Measurements from ENCODE around the gene KLF15.
"Not testable (repeated sequence)": the region's sequence is repeated elsewhere in the genome, so short reads cannot be mapped to it uniquely, and the experiment has no call there.

KLF15 gene

GRCh38 chr3:126346466-126346865 lies 10.7 kb downstream of the KLF15 start:
- DNase-seq (ENCODE audit: low read depth) = no peak

- DNase-seq (ENCODE audit: low read depth) = no peak
These were observed 11.4 kb downstream of the KLF15 start for GRCh38 chr3:126345641-126346460.

- no peak for DNase-seq (ENCODE audit: low read depth)
These were observed 12.0 kb downstream of the KLF15 start for GRCh38 chr3:126345231-126345630.

DNA sequence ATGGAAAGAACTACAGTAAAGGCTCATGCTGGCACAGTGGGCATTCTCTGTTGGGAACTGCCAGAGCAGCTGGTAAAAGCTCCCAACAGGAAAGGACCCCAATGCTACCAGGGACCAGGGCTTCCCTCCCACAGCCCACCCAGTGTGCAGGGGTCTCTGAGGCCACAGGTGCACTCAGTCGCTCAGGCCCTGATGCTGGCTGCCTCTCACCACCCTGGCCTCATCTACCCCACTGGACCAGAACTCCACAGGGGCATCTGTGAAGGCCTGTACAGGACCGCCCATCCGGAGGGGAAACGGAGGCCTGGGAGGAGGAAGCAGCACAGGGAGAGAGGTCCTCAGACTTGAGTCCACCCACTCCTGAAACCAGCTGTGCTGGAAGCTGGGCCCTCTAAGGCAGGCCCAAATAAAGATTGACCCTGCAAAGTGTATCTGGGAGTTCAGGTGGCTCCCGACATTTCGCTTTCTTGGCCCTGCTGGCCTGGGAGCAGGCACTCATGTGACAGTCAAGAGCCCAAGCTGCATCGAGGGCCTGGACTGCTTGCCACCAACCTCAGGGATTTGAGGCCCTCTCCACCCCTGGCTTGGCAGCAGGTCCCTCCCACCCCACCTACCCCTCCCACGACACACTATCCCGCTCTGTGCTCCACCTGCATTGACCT lies 12.7 kb downstream of the KLF15 start:
- DNase-seq (ENCODE audit: low read depth) = no peak

GRCh38 chr3:126343649-126344035 lies 13.6 kb downstream of the KLF15 start:
- DNase-seq (ENCODE audit: low read depth) = no peak

DNA sequence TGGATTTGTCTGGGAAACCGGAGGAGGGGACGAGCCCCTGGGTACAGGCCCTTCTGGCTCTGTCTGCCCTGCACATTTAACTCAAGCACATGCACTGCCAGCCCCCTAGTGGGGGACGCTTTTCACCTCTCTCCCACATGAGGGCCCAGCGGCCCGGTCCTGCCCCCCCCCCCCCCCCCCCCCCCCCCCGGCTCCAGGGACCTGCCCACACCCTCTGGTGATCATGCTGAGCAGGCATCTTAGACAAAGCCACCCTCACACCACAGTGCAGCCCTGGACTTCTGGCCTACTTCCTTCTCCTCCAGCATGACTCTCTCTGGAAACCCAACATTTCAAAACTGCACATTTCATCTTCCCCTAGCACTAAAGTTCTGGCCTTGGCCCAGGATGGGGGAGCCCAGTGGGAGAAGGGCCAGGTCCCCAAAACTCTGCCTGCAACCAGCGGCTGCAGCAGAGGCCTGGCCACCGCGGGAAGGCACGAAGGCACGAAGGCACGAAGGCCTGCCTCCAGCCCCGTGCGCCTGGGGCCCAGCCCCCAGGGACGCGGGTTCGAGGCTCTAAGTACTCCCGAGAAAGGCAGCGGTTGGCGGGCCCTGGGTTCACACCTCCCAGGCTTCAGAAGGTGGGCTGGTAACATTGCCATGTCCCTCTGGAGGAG lies 14.1 kb downstream of the KLF15 start:
- DNase-seq (ENCODE audit: low read depth) = no peak

DNA sequence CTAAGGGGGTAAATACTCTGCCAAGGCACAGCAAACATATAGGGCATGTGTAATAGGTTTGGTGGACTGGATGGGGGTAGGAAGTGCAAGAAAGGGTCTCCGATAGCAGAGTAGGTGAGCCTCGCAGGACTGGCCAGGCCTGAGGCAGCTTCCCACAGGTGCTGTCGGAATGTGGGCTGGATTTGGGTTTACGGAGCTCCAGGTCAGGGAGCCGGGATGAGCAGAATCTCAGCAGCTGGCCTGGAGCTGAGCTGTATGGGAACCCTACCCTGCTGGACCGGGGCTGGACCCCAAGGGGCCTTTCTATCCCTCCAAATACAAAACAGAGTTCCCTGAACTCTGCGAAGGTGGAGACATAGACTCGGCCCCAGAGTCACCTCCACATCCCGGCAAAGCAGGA lies 15.0 kb downstream of the KLF15 start:
- DNase-seq (ENCODE audit: low read depth) = no peak

DNA sequence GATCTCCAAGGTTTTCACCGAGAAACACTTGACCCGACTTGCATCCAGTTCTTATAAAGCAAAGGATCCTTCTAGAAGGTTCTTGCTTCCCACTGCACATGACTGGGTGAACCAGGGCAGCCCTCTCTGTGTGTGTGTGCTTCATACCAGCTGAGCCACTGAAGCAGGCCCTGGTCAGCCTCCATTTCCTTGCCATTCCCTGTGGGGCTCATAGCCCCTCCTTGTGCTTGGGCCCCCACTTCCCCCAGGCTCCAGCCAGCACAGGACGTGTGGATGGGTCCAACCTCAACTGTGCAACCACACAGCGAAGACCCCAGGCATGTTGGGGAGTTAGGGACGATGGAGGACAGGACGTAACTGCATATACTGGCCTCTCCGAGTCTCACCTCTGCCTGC lies 15.5 kb downstream of the KLF15 start:
- no peak for DNase-seq (ENCODE audit: low read depth)

DNA sequence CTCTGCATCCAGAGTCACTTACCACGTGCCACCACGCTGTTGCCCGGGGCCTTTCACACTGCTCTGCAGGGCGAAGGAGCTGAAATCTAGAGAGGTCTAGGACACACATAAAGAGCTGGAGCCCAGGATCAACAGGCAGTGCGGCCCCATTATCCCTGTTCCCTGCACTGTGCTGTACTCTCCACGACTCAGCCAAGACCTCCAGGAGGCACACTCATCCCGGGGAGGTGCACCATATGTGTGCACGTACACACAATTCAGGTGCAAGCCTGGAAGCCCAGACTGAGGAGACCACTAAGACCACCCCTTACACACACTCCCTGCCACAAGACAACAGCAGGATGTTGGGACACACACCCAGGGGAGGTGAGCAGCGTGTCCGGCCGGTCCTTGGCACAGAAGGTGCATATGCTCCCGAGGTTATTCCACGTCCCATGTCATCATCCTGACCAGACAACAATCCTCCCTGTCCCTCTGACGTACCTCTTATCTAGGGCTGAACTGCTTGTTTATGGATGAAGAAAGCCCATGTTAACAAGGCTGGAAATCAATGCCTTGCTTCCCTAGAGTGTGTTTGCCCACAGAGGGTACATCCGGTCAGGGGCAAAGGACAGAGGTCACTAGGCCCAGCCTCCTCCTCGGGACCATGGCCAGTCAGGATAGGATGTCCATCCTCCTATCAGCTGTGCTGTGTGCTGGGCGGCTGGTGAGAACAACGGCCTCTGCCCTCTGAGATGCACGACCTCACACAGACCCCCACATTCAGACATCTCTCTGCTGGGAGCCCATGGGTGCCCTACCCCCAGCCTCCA lies 16.1 kb downstream of the KLF15 start:
- no peak for DNase-seq (ENCODE audit: low read depth)

GRCh38 chr3:126340596-126340942 lies 16.6 kb downstream of the KLF15 start:
- DNase-seq (ENCODE audit: low read depth) = no peak

DNA sequence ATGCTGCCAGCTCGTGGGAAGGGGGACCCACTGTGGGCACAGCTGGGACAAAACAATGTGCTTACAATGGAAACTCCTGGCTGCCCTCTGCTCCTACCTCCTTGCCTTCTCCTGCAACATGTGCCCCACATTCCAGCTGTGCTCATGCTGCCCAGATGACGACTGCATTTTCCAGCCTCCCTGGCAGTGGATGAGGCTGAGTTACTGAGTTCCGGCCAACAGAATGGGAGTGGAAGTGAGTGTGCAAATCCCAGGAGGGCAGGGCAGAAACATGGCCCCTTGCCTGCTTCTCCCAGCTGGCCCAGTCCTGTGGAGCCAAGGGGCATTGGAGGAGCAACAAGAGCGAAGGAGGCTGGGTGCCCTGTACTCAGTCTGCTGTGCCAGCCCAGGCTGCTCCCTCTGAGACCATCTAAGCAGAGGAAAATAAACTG lies 17.1 kb downstream of the KLF15 start:
- DNase-seq (ENCODE audit: low read depth) = no peak

DNA sequence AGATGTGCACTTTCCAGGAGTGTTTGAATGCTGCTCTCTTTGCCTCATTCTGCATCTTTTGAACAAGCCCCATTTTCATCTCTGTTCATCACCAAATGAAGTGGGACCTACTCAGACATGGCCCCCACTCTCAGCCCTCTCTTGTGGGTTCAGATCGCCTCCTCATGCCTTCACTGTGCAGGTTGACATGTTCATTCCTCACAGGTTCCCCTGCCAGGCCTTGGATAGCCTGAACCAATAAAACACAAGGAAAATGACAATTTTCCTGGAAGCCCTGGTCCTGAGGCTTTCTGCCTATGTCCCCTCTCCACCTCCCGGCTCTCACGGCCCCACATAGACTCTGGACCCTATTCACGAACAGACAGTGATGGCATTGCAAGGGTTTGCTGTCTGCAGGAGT lies 17.7 kb downstream of the KLF15 start:
- no peak for DNase-seq (ENCODE audit: low read depth)

GRCh38 chr3:126338790-126339288 lies 18.4 kb downstream of the KLF15 start:
- no peak for DNase-seq (ENCODE audit: low read depth)

- DNase-seq (ENCODE audit: low read depth) = no peak
These were observed 19.1 kb downstream of the KLF15 start for GRCh38 chr3:126337980-126338651.

DNA sequence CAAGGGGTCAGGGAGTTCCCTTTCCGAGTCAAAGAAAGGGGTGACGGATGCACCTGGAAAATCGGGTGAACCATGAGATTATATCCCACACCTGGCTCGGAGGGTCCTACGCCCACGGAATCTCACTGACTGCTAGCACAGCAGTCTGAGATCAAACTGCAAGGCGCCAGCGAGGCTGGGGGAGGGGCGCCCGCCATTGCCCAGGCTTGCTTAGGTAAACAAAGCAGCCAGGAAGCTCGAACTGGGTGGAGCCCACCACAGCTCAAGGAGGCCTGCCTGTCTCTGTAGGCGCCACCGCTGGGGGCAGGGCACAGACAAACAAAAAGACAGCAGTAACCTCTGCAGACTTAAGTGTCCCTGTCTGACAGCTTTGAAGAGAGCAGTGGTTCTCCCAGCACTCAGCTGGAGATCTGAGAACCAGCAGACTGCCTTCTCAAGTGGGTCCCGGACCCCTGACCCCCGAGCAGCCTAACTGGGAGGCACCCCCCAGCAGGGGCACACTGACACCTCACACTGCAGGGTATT lies 25.3 kb downstream of the KLF15 start:
- not testable (repeated sequence) for DNase-seq (ENCODE audit: low read depth)

DNA sequence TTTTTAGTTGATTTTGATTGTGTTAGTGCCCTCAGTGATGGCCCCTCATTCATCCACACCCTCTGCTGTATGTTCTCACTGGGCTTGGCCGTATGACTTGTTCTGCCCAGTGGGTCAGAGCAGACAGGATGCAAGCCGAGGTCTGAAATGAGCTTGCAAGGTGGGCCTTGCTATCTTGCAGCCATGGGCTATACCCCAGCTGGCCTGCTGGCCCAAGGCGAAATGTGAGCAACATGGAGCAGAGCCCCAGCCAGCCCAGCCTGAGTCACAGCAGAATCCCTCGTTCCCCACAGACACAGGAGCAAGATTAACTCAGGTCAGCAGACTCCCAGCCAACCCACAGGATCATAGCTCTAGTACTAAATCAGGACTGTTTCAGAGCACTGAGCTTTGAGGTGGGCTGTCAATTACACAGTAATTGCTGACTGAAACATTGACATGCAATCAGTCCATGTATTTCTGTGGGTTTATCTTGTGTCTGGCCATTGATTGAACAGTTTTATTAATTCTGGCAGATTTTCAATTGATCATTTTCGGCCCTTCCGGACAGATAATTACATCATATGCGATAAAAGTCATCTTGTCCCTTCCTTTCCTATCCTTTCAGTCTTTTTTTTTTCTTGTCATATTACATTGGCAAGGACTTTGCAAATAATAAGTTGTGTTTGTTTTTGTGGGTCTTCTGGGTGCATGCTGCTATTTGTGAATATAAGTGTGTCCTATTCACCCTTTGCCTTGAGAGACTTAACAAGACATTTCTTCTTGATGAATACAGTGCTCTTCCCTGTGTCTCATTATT lies 27.1 kb downstream of the KLF15 start:
- DNase-seq (ENCODE audit: low read depth) = no peak

GRCh38 chr3:126326629-126327028 lies 30.6 kb downstream of the KLF15 start:
- no peak for DNase-seq (ENCODE audit: low read depth)

DNA sequence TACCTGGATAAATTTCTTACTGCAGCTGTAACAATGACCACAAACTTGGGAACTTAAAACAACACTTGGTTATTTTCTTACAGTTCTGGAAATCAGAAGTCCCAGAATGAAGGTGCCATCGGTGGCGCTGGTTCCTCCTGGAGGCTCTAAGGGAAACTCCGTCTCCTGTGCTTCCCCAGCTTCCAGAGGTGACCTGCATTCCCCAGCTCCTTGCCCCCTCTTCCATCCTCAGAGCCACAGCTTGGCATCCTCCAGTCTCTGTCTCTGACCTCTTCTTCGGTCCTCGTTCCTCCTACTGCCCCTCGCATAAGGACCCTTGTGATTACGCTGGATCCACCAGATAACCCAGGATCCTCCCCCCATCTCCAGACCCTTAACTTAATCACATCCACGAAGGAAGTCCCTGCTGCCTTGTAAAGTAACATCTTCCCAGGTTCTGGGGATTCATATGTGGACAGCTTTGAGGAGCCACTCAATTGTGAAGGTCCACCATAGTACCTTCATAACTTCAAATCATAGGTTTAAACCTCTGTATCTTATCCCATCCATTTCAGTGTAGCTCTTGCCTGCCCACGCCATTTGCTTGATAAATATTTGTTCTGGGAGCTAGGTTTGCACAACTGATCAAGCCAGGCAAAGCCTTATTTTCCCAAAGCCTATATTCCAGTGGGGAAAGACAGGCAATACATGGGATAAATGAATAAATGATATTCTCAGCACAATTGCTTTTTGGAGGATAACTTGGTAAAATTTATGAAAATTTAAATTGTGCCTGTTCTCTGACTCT lies 34.8 kb downstream of the KLF15 start:
- DNase-seq (ENCODE audit: low read depth) = no peak

DNA sequence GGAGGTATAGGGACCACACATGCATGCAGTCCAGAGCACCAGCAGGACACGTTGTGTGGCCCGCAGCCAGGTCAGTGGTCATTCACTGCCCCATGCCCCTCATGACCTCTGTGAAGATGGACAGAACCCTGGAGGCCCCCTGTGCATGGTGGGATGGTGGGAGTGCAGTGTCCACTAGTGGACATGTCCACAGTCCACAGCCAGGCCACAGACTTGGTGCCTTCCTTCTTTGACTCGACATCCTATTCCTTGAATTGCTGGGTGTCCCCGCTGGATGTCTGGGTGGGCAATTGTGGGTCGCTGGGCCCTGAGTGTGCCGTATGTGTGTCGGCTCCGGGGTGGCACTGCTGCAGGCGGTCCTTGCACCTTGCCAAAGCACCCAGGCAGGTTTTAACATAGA lies 35.7 kb downstream of the KLF15 start:
- no peak for DNase-seq (ENCODE audit: low read depth)
